RWPE1 (cell line): ENCODE results near the gene GYPC.

Experiments used
- CTCF ChIA-PET: fragments of 350-600 bp; sonication (Branson Sonifier 250); formaldehyde crosslinking; extraction: SDS; loops from one replicate; lab custom pipeline; 2021; lab: Yijun Ruan, JAX
- POLR2A ChIA-PET: fragments of 400-600 bp; formaldehyde crosslinking; extraction: SDS; loops from one replicate; lab custom pipeline; 2020; ENCODE audit warnings: antibody characterized with exemption; ENCODE audit not compliant: low non-redundant PET; lab: Yijun Ruan, JAX
- DNase-seq: peaks from one replicate; pipeline ENCODE4 v3.0.0; 2012; ENCODE audit warnings: low spot score
- H3K27ac ChIP-seq: fragments of 450-650 bp; 2 replicates; pipeline ENCODE4 v1.5.1; 2017
- TF ChIP-seq, protein P1 (sequence below): fragments of 450-650 bp; conservative IDR thresholded peaks from 2 replicates; pipeline ENCODE4 v1.5.1; 2017; ENCODE audit warnings: low read depth, mild to moderate bottlenecking

Gene GYPC

GRCh38 chr2:126659562-126660467 lies 3.9 kb downstream of the GYPC start:
- DNase-seq: no peak
- ChIA-PET CTCF (interaction anchor here (0.5 kb wide), 1 partner anchor 1864 kb away, joined by 3 read pairs; no protein-coding TSS in a partner anchor), POLR2A (no interaction called here)
- no peak overlapping the region for H3K27ac ChIP-seq
- TF ChIP-seq, protein P1, sequence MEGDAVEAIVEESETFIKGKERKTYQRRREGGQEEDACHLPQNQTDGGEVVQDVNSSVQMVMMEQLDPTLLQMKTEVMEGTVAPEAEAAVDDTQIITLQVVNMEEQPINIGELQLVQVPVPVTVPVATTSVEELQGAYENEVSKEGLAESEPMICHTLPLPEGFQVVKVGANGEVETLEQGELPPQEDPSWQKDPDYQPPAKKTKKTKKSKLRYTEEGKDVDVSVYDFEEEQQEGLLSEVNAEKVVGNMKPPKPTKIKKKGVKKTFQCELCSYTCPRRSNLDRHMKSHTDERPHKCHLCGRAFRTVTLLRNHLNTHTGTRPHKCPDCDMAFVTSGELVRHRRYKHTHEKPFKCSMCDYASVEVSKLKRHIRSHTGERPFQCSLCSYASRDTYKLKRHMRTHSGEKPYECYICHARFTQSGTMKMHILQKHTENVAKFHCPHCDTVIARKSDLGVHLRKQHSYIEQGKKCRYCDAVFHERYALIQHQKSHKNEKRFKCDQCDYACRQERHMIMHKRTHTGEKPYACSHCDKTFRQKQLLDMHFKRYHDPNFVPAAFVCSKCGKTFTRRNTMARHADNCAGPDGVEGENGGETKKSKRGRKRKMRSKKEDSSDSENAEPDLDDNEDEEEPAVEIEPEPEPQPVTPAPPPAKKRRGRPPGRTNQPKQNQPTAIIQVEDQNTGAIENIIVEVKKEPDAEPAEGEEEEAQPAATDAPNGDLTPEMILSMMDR: no peak

DNA sequence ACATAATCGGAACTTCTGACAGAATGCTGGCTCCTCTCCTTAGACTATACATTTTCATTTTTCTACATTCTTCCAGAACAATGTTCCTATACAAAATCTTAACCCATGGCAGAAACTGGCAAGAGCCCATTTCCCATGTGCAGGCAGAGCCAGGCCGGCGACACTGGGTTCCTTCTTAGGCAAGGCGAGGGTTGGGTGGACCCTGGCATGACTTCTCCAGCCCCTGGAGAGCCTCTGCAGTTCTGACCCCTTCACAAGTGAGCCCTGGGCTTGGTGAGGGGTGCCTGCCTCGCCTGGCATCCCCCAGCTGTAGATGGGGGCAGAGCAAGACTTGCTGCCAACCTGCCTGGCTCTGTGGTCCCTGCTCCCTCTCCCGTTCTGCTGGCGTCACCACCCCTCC lies 5.0 kb downstream of the GYPC start:
- POLR2A ChIA-PET: no interaction called here

DNA sequence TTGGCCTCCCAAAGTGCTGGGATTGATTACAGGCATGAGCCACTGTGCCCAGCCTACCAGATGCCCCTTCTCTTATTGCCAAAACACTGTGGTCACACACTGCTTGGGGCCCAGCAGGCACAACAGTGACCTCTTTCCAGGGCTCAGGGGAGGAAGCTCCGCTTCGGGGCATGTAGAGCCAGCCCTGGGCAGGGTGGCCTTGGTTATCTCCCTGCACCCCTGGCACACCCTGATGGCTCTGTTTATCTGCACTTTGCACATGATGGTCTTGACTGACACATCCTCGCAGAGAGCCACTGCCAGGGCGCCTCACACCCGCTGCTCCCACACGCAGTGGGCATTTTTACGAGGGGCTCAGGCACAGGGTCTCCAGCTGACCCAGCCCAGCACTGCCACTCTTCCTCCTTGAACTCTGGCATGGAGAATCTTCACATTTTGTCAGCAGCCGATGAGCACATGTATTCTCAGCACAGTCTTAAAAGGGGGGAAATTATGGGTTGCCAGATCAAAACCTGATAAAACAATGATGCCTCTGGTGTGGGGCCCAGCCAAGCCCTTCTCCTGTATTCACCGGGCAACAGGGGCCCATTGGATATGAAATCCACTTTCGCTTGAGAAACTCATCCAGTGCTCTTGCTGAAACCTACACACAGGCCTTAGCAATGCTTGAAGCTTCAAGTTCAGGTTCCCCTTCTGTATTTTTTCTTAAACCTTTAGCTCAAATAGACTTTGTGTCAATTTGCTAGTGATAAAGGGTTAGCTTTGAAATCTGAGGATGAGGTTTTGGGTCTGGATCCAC lies 5.9 kb downstream of the GYPC start:
- H3K27ac ChIP-seq: no peak overlapping the region
- TF ChIP-seq, protein P1: no peak
- ChIA-PET CTCF (no interaction called here), POLR2A (no interaction called here)
- DNase-seq: no peak

More for the DNA sequence above, 5.0 kb downstream of the GYPC start:
- H3K27ac ChIP-seq: no peak overlapping the region
- CTCF ChIA-PET: no interaction called here
- TF ChIP-seq, protein P1: no peak
- no peak for DNase-seq

- TF ChIP-seq, protein P1: no peak
- CTCF ChIA-PET: no interaction called here
- no peak for DNase-seq
- no peak overlapping the region for H3K27ac ChIP-seq
- POLR2A ChIA-PET: no interaction called here
These were observed 6.7 kb downstream of the GYPC start for GRCh38 chr2:126662621-126663020.

DNA sequence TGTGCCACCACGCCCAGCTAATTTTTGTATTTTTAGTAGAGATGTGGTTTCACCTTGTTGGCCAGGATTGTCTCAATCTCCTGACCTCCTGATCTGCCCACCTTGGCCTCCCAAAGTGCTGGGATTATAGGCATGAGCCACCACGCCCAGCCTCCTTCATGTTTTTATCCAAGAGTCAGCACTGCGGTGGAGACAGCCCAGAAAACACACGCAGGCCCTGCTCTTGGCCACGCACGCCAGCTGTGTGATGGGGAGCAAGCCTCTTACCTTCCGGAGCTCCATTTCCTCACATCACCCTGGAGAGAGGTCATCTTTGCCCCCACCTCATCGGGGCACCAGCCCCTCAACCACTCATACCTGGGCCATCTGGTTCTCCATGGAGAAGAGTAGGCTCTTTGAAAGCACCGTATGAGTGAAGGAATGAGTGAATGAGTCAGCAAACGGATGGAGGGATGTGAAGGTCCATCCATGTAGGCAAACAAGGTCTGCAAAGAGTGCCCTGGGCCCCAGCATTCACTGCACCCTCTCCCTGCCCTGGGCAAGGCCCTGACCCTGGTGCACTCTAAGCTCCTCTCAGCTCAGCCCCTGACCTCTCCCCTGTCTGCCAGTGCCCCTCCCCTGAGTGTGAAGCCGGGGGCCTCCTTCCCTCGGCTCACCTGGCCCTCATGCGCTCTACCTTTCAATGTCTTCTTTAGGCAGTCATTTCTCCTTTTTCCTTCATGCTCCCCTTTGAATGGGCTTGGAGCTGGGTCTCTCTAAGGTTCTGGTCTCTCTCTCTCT lies 7.4 kb downstream of the GYPC start:
- TF ChIP-seq, protein P1: no peak
- CTCF ChIA-PET: no interaction called here
- POLR2A ChIA-PET: no interaction called here
- H3K27ac ChIP-seq: no peak overlapping the region
- DNase-seq: no peak

DNA sequence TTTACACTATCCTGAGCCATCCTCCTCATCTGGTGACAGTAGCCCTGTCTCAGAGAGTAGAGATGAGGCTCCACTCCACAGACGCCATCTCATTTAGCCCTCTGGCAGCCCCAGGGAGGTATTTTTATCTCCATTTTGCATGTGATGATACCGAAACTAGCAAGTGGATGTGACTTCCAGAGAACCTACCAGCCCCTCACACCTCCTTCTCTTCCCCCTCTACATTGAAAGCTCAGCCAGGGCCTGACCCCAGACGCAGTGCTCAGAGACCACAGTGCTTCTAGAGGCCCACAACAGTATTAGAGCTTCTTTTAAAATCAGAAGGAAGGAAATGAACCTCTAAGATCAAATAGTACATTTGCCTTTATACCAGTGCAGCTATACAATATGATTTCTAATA lies 8.3 kb downstream of the GYPC start:
- DNase-seq: no peak
- CTCF ChIA-PET: no interaction called here
- POLR2A ChIA-PET: no interaction called here
- TF ChIP-seq, protein P1: no peak
- no peak overlapping the region for H3K27ac ChIP-seq
